CD4-positive, alpha-beta T cell treated with Interleukin-15 for 1 hour (primary cell): ENCODE results near the gene OPN3.

ENCODE experiments used
- DNase-seq: peaks from one replicate; pipeline ENCODE4 v3.0.0-alpha.2; 2020

Gene OPN3

GRCh38 chr1:241615043-241615974 lies 24.9 kb downstream of the OPN3 start:
- DNase-seq: no peak

GRCh38 chr1:241614572-241614971 lies 25.6 kb downstream of the OPN3 start:
- DNase-seq: no peak

GRCh38 chr1:241614144-241614543 lies 26.0 kb downstream of the OPN3 start:
- DNase-seq: no peak

- no peak for DNase-seq
Measured at GRCh38 chr1:241612533-241613477, 27.4 kb downstream of the OPN3 start.

- DNase-seq: no peak
Measured at GRCh38 chr1:241611736-241612135, 28.4 kb downstream of the OPN3 start.

GRCh38 chr1:241611063-241611462 lies 29.1 kb downstream of the OPN3 start:
- DNase-seq: no peak

GRCh38 chr1:241610056-241610815 lies 29.9 kb downstream of the OPN3 start:
- DNase-seq: no peak

- DNase-seq: no peak
Measured at GRCh38 chr1:241608379-241609033, 31.7 kb downstream of the OPN3 start.

- no peak for DNase-seq
Measured at GRCh38 chr1:241607497-241607896, 32.7 kb downstream of the OPN3 start.

- DNase-seq: no peak
Measured at GRCh38 chr1:241606544-241606943, 33.6 kb downstream of the OPN3 start.

- DNase-seq: no peak
Measured at GRCh38 chr1:241605146-241605805, 34.9 kb downstream of the OPN3 start.

GRCh38 chr1:241603731-241604245 lies 36.4 kb downstream of the OPN3 start:
- DNase-seq: no peak

- DNase-seq: no peak
Measured at GRCh38 chr1:241600496-241600901, 39.7 kb downstream of the OPN3 start.

GRCh38 chr1:241598249-241598648 lies 41.9 kb downstream of the OPN3 start:
- no peak for DNase-seq

GRCh38 chr1:241596633-241597032 lies 43.5 kb downstream of the OPN3 start:
- no peak for DNase-seq

GRCh38 chr1:241593186-241593585 lies 47.0 kb downstream of the OPN3 start:
- no peak for DNase-seq

GRCh38 chr1:241592273-241592958 lies 47.8 kb downstream of the OPN3 start:
- no peak for DNase-seq

GRCh38 chr1:241591736-241592135 lies 48.4 kb downstream of the OPN3 start:
- DNase-seq: no peak

GRCh38 chr1:241591317-241591716 lies 48.9 kb downstream of the OPN3 start:
- DNase-seq: peak; percentile 26

- DNase-seq: no peak
Measured at GRCh38 chr1:241590719-241591118, 49.5 kb downstream of the OPN3 start.

GRCh38 chr1:241589521-241589920 lies 50.6 kb downstream of the OPN3 start:
- DNase-seq: no peak
